Osteocyte (in vitro differentiated cells): ENCODE results near the gene PHLDB2. TPM values are rescaled to one million over a fixed set of nuclear protein-coding genes. Genes with fewer than 3 reads are reported as not detected.

Experiments
- DNase-seq: peaks from one replicate; pipeline ENCODE4 v3.0.0; 2021; ENCODE audit warnings: mixed read lengths; ENCODE audit not compliant: unreplicated experiment; ENCODE audit errors: extremely low spot score
- H3K27ac Mint-ChIP-seq: one replicate; pipeline ENCODE4 v1.8.0; 2021; ENCODE audit warnings: mild to moderate bottlenecking, mixed read lengths; ENCODE audit not compliant: unreplicated experiment
- H3K27me3 Mint-ChIP-seq: one replicate; pipeline ENCODE4 v1.8.0; 2021; ENCODE audit warnings: mixed read lengths; ENCODE audit not compliant: unreplicated experiment
- H3K36me3 Mint-ChIP-seq: one replicate; pipeline ENCODE4 v1.8.0; 2021; ENCODE audit warnings: mixed read lengths; ENCODE audit not compliant: unreplicated experiment
- H3K4me1 Mint-ChIP-seq: one replicate; pipeline ENCODE4 v1.8.0; 2021; ENCODE audit warnings: mixed read lengths; ENCODE audit not compliant: unreplicated experiment
- H3K4me3 Mint-ChIP-seq: one replicate; pipeline ENCODE4 v1.8.0; 2021; ENCODE audit warnings: mild to moderate bottlenecking, moderate library complexity, mixed read lengths; ENCODE audit not compliant: unreplicated experiment
- H3K9me3 Mint-ChIP-seq: one replicate; pipeline ENCODE4 v1.8.0; 2021; ENCODE audit warnings: mixed read lengths; ENCODE audit not compliant: unreplicated experiment
- CTCF ChIP-seq: fragments of 200-600 bp; sonication (generic); IDR thresholded peaks from 2 replicates; pipeline ENCODE4 v1.5.0; 2021; ENCODE audit warnings: antibody characterized with exemption, mild to moderate bottlenecking, moderate library complexity
- total RNA-seq: library from RNA; stranded (reverse); gene quantifications from 2 replicates; pipeline ENCODE4 v1.2.1, GENCODE V29; 2021

The PHLDB2 gene
- total RNA-seq, 1 donor from 2014 or later = 134 TPM

GRCh38 chr3:111944372-111944771, 85.3 kb downstream of the PHLDB2 start:
- Mint-ChIP-seq H3K9me3 (no peaks in the 10 kb centered on the region), H3K36me3 (peaks cover 74% of the 10 kb centered on the region), H3K4me3 (no peak overlapping the region), H3K27ac (no peak overlapping the region), H3K4me1 (peaks cover 3% of the 10 kb centered on the region), H3K27me3 (no peaks in the 10 kb centered on the region)
- DNase-seq = no peak
- TF ChIP-seq CTCF = no peak

- peak overlapping the region; percentile 21 for H3K27ac Mint-ChIP-seq
- H3K36me3 Mint-ChIP-seq = peaks cover 73% of the 10 kb centered on the region
- no peak overlapping the region for H3K4me3 Mint-ChIP-seq
- no peak for DNase-seq
- no peaks in the 10 kb centered on the region for H3K9me3 Mint-ChIP-seq
- no peaks in the 10 kb centered on the region for H3K4me1 Mint-ChIP-seq
- TF ChIP-seq CTCF = no peak
- no peaks in the 10 kb centered on the region for H3K27me3 Mint-ChIP-seq
Measured at GRCh38 chr3:111947231-111947630, 88.2 kb downstream of the PHLDB2 start.

- Mint-ChIP-seq H3K9me3 (no peaks in the 10 kb centered on the region), H3K4me1 (peaks cover 1% of the 10 kb centered on the region), H3K4me3 (no peak overlapping the region), H3K36me3 (peaks cover 81% of the 10 kb centered on the region), H3K27me3 (no peaks in the 10 kb centered on the region), H3K27ac (no peak overlapping the region)
- TF ChIP-seq CTCF = no peak
- no peak for DNase-seq
Measured at GRCh38 chr3:111948786-111949185, 89.7 kb downstream of the PHLDB2 start.

- TF ChIP-seq CTCF = no peak
- Mint-ChIP-seq H3K36me3 (peaks cover 86% of the 10 kb centered on the region), H3K9me3 (no peaks in the 10 kb centered on the region), H3K4me3 (no peak overlapping the region), H3K27me3 (no peaks in the 10 kb centered on the region), H3K4me1 (peaks cover 9% of the 10 kb centered on the region), H3K27ac (no peak overlapping the region)
- DNase-seq = no peak
Measured at GRCh38 chr3:111949712-111950111, 90.6 kb downstream of the PHLDB2 start.

- Mint-ChIP-seq H3K4me1 (peaks cover 9% of the 10 kb centered on the region), H3K4me3 (no peak overlapping the region), H3K27me3 (no peaks in the 10 kb centered on the region), H3K27ac (no peak overlapping the region), H3K36me3 (peaks cover 82% of the 10 kb centered on the region), H3K9me3 (no peaks in the 10 kb centered on the region)
- TF ChIP-seq CTCF = no peak
- DNase-seq = no peak
Measured at GRCh38 chr3:111951032-111951431, 92.0 kb downstream of the PHLDB2 start.
